ENCODE data around the gene LOC101059915.

The LOC101059915 gene

DNA sequence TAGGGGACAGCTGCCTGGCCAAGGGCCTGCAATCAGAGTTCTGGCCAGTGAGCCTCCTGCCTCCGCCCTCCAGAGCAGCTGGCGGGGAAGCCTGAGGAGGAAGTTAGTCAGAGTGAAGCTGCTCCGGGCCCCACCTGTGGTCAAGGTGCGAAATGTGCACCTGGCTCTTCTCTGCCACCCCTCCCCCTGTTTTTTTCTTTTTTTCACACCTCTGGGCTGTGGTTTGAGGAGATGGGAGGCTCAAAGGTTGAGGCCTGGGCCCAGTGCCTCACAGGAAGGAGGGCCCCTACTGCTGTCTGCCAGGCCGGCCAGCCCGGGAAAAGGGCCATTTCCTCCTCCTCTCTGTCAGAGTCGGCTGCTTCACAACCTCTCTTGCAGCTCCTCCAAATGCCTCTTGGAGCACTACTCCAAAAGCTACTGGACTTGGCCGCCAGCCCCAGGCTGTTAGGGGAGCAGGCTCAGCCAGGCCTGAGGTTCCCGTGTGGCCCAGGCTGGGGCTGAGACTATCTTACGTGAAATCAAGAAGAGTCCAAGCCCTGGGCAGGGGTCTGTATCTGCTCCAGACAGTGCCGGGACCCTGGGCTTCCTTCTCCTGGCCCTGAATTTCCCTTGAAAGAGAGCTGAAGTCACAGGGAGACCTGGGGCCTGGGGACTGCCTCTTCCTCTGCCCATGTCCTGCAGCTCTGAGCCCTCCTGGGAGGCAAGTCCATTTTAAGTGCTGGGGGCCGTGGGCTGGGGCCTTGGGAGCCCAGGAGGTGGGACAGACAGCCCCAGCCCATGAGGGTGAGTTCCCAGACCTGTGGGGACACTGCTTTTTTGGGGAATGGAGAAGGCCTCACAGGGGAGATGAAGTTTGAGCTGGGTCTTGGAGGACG, 44.5 kb upstream of the LOC101059915 start:
- Histone ChIP-seq H3K9ac (peak overlapping the region; percentile 39; the same call in 1 of the 2 replicates), H3K36me3 (ENCODE audit: insufficient read depth) (no peaks in the 10 kb centered on the region), H3K4me3 (IDR thresholded peaks at IDR 0.05; ENCODE audit: insufficient read depth, low read depth, low read length) (no peak overlapping the region), H3K4me1 (ENCODE audit: low read depth, poor library complexity, severe bottlenecking) (peaks cover 59% of the 10 kb centered on the region), H2AFZ (ENCODE audit: low read depth) (0 out of 2 replicates have a peak overlapping the region, but pooled peaks have one; percentile 34), H3K4me2 (peak overlapping the region; percentile 62), H3K27ac (peak overlapping the region; percentile 18; the same call in 1 of the 2 replicates), H4K20me1 (ENCODE audit: insufficient read depth) (no peaks in the 10 kb centered on the region), H3K79me2 (ENCODE audit: insufficient read depth, low read depth) (no peaks in the 10 kb centered on the region), H3K27me3 (ENCODE audit: insufficient read depth, low read depth) (no peaks in the 10 kb centered on the region)
- TF ChIP-seq, protein P1, sequence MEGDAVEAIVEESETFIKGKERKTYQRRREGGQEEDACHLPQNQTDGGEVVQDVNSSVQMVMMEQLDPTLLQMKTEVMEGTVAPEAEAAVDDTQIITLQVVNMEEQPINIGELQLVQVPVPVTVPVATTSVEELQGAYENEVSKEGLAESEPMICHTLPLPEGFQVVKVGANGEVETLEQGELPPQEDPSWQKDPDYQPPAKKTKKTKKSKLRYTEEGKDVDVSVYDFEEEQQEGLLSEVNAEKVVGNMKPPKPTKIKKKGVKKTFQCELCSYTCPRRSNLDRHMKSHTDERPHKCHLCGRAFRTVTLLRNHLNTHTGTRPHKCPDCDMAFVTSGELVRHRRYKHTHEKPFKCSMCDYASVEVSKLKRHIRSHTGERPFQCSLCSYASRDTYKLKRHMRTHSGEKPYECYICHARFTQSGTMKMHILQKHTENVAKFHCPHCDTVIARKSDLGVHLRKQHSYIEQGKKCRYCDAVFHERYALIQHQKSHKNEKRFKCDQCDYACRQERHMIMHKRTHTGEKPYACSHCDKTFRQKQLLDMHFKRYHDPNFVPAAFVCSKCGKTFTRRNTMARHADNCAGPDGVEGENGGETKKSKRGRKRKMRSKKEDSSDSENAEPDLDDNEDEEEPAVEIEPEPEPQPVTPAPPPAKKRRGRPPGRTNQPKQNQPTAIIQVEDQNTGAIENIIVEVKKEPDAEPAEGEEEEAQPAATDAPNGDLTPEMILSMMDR (conservative IDR thresholded peaks at IDR 0.05; ENCODE audit: low read depth, low read length) = 0 out of 2 replicates have a peak, but pooled peaks have one; percentile 31

DNA sequence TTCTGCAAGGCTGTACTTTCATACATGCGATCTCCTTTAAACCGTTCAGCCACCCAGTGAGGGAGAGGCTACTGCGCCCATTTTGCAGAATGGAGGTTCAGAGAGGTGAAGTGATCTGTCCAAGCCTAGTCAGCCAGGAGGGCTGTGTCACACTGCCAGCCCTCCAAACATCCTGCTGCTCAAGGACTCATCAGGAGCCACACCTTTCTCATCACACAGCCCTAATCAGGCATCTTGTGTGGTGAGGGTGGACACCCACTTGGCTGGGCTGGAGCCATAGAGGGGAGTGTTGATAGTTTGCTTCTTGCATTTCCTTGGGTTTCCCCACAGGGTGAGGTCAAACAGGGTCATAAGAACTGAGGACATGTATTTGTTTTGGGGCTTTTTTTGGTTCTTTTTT, 43.6 kb upstream of the LOC101059915 start:
- Histone ChIP-seq H3K4me1 (ENCODE audit: low read depth, poor library complexity, severe bottlenecking) (peaks cover 50% of the 10 kb centered on the region), H3K27ac (no peak overlapping the region), H3K27me3 (ENCODE audit: insufficient read depth, low read depth) (no peaks in the 10 kb centered on the region), H3K9ac (no peak overlapping the region), H3K4me3 (IDR thresholded peaks at IDR 0.05; ENCODE audit: insufficient read depth, low read depth, low read length) (no peak overlapping the region), H3K79me2 (ENCODE audit: insufficient read depth, low read depth) (no peaks in the 10 kb centered on the region), H3K36me3 (ENCODE audit: insufficient read depth) (no peaks in the 10 kb centered on the region), H2AFZ (ENCODE audit: low read depth) (no peak overlapping the region), H3K4me2 (peak overlapping the region; percentile 62; the same call in 1 of the 2 replicates), H4K20me1 (ENCODE audit: insufficient read depth) (no peaks in the 10 kb centered on the region)
- TF ChIP-seq, protein P1 (conservative IDR thresholded peaks at IDR 0.05; ENCODE audit: low read depth, low read length) = no peak

DNA sequence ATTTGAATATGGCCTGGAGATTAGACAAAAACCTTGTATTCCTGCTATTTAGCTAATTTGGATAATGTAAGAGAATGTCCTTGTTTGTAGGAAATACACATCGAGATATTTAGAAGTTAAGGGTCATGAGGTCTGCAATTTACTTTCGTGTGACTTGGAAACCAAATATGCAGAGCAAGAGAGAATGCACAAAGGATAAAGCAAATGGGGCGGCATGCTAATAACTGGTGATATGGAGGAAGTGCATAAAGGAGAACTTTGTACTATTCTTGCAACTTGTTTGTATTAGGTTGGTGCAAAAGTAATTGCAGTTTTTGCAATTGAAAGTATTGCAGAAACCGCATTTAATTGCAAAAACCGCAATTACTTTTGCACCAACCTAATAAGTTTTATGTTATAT, 41.9 kb upstream of the LOC101059915 start:
- no peak overlapping the region for H3K4me3 ChIP-seq (IDR thresholded peaks at IDR 0.05; ENCODE audit: insufficient read depth, low read depth, low read length)
- no peaks in the 10 kb centered on the region for H3K79me2 ChIP-seq (ENCODE audit: insufficient read depth, low read depth)
- H3K36me3 ChIP-seq (ENCODE audit: insufficient read depth) = no peaks in the 10 kb centered on the region
- TF ChIP-seq, protein P1 (conservative IDR thresholded peaks at IDR 0.05; ENCODE audit: low read depth, low read length) = no peak
- H4K20me1 ChIP-seq (ENCODE audit: insufficient read depth) = no peaks in the 10 kb centered on the region
- no peak overlapping the region for H3K4me2 ChIP-seq
- H3K4me1 ChIP-seq (ENCODE audit: low read depth, poor library complexity, severe bottlenecking) = peaks cover 33% of the 10 kb centered on the region
- H3K27ac ChIP-seq = no peak overlapping the region
- no peaks in the 10 kb centered on the region for H3K27me3 ChIP-seq (ENCODE audit: insufficient read depth, low read depth)
- H3K9ac ChIP-seq = no peak overlapping the region
- no peak overlapping the region for H2AFZ ChIP-seq (ENCODE audit: low read depth)

- H3K27ac ChIP-seq = no peak overlapping the region
- H3K4me2 ChIP-seq = no peak overlapping the region
- TF ChIP-seq, protein P1 (conservative IDR thresholded peaks at IDR 0.05; ENCODE audit: low read depth, low read length) = no peak
- no peaks in the 10 kb centered on the region for H3K36me3 ChIP-seq (ENCODE audit: insufficient read depth)
- peaks cover 31% of the 10 kb centered on the region for H3K4me1 ChIP-seq (ENCODE audit: low read depth, poor library complexity, severe bottlenecking)
- no peak overlapping the region for H2AFZ ChIP-seq (ENCODE audit: low read depth)
- H4K20me1 ChIP-seq (ENCODE audit: insufficient read depth) = no peaks in the 10 kb centered on the region
- H3K79me2 ChIP-seq (ENCODE audit: insufficient read depth, low read depth) = no peaks in the 10 kb centered on the region
- H3K4me3 ChIP-seq (IDR thresholded peaks at IDR 0.05; ENCODE audit: insufficient read depth, low read depth, low read length) = no peak overlapping the region
- no peak overlapping the region for H3K9ac ChIP-seq
- no peaks in the 10 kb centered on the region for H3K27me3 ChIP-seq (ENCODE audit: insufficient read depth, low read depth)
Observed at GRCh38 chrX:71626576-71626975, 40.8 kb upstream of the LOC101059915 start.

Data from KMS-11 (cell line).